Activated T-helper 17 cell treated with anti-CD3 and anti-CD28 coated beads, Interleukin-2, amount 50 U/mL, for 72 hours (primary cell): ENCODE data around the gene DOCK9. TPM values are rescaled to one million over a fixed set of nuclear protein-coding genes. Genes with fewer than 3 reads are reported as not detected.

ENCODE experiments used
- ATAC-seq: fragments of 150-1000 bp; cut with Tn5 transposase; replicated peaks from 2 replicates; pipeline ENCODE4 v1.10.0; 2021; ENCODE audit warnings: mild to moderate bottlenecking, moderate library complexity
- H3K27ac Mint-ChIP-seq: one replicate; pipeline ENCODE4 v1.8.0; 2022; ENCODE audit warnings: mixed read lengths
- H3K27me3 Mint-ChIP-seq: one replicate; pipeline ENCODE4 v1.8.0; 2022; ENCODE audit warnings: mixed read lengths
- H3K36me3 Mint-ChIP-seq: one replicate; pipeline ENCODE4 v1.8.0; 2022; ENCODE audit warnings: low read depth, mild to moderate bottlenecking, mixed read lengths
- H3K4me1 Mint-ChIP-seq: one replicate; pipeline ENCODE4 v1.8.0; 2022; ENCODE audit warnings: mixed read lengths
- H3K4me3 Mint-ChIP-seq: one replicate; pipeline ENCODE4 v1.8.0; 2022; ENCODE audit warnings: mild to moderate bottlenecking, mixed read lengths
- H3K9me3 Mint-ChIP-seq: one replicate; pipeline ENCODE4 v1.8.0; 2022; ENCODE audit warnings: mixed read lengths
- total RNA-seq, 2 donors: library from RNA; stranded (reverse); gene quantifications; one replicate each; pipeline ENCODE4 v1.2.3, GENCODE V29; 2022

DOCK9 gene
- total RNA-seq, 2 donors from 2014 or later, result 50.2 to 70.4 TPM

GRCh38 chr13:98796798-98797197, 181.1 kb downstream of the DOCK9 start:
- Mint-ChIP-seq H3K27ac (no peak overlapping the region), H3K4me1 (no peaks in the 10 kb centered on the region), H3K9me3 (no peaks in the 10 kb centered on the region), H3K4me3 (no peak overlapping the region), H3K27me3 (no peaks in the 10 kb centered on the region), H3K36me3 (peaks cover 86% of the 10 kb centered on the region)
- ATAC-seq, result no peak

- H3K36me3 Mint-ChIP-seq, result peaks cover 86% of the 10 kb centered on the region
- no peaks in the 10 kb centered on the region for H3K27me3 Mint-ChIP-seq
- H3K27ac Mint-ChIP-seq, result no peak overlapping the region
- H3K4me3 Mint-ChIP-seq, result no peak overlapping the region
- ATAC-seq, result no peak
- no peaks in the 10 kb centered on the region for H3K4me1 Mint-ChIP-seq
- no peaks in the 10 kb centered on the region for H3K9me3 Mint-ChIP-seq
These were observed 181.7 kb downstream of the DOCK9 start for GRCh38 chr13:98796191-98796590.

- no peak for ATAC-seq
- H3K27ac Mint-ChIP-seq, result no peak overlapping the region
- H3K27me3 Mint-ChIP-seq, result no peaks in the 10 kb centered on the region
- H3K4me1 Mint-ChIP-seq, result no peaks in the 10 kb centered on the region
- no peaks in the 10 kb centered on the region for H3K9me3 Mint-ChIP-seq
- H3K4me3 Mint-ChIP-seq, result no peak overlapping the region
- H3K36me3 Mint-ChIP-seq, result peaks cover 79% of the 10 kb centered on the region
These were observed 182.6 kb downstream of the DOCK9 start for GRCh38 chr13:98795220-98795619.

GRCh38 chr13:98794498-98794897, 183.4 kb downstream of the DOCK9 start:
- peaks cover 72% of the 10 kb centered on the region for H3K36me3 Mint-ChIP-seq

GRCh38 chr13:98792785-98793495, 184.9 kb downstream of the DOCK9 start:
- Mint-ChIP-seq H3K27ac (no peak overlapping the region), H3K9me3 (no peaks in the 10 kb centered on the region), H3K27me3 (no peaks in the 10 kb centered on the region), H3K36me3 (peaks cover 57% of the 10 kb centered on the region), H3K4me1 (peaks cover 7% of the 10 kb centered on the region), H3K4me3 (no peak overlapping the region)
- ATAC-seq, result no peak

More at GRCh38 chr13:98794498-98794897, 183.4 kb downstream of the DOCK9 start:
- no peak overlapping the region for H3K4me3 Mint-ChIP-seq
- H3K9me3 Mint-ChIP-seq, result no peaks in the 10 kb centered on the region
- peaks cover 2% of the 10 kb centered on the region for H3K4me1 Mint-ChIP-seq
- no peak overlapping the region for H3K27ac Mint-ChIP-seq
- no peak for ATAC-seq
- H3K27me3 Mint-ChIP-seq, result no peaks in the 10 kb centered on the region

GRCh38 chr13:98792321-98792720, 185.5 kb downstream of the DOCK9 start:
- H3K27me3 Mint-ChIP-seq, result no peaks in the 10 kb centered on the region
- no peaks in the 10 kb centered on the region for H3K9me3 Mint-ChIP-seq
- no peak for ATAC-seq
- H3K36me3 Mint-ChIP-seq, result peaks cover 50% of the 10 kb centered on the region
- no peak overlapping the region for H3K27ac Mint-ChIP-seq
- peaks cover 7% of the 10 kb centered on the region for H3K4me1 Mint-ChIP-seq
- no peak overlapping the region for H3K4me3 Mint-ChIP-seq

GRCh38 chr13:98791611-98792010, 186.3 kb downstream of the DOCK9 start:
- ATAC-seq, result no peak
- peaks cover 7% of the 10 kb centered on the region for H3K4me1 Mint-ChIP-seq
- H3K9me3 Mint-ChIP-seq, result no peaks in the 10 kb centered on the region
- H3K27me3 Mint-ChIP-seq, result no peaks in the 10 kb centered on the region
- peaks cover 43% of the 10 kb centered on the region for H3K36me3 Mint-ChIP-seq
- no peak overlapping the region for H3K27ac Mint-ChIP-seq
- no peak overlapping the region for H3K4me3 Mint-ChIP-seq

GRCh38 chr13:98787996-98788395, 189.9 kb downstream of the DOCK9 start:
- no peaks in the 10 kb centered on the region for H3K27me3 Mint-ChIP-seq
- ATAC-seq, result no peak
- no peaks in the 10 kb centered on the region for H3K9me3 Mint-ChIP-seq
- no peak overlapping the region for H3K4me3 Mint-ChIP-seq
- H3K4me1 Mint-ChIP-seq, result peaks cover 7% of the 10 kb centered on the region
- peaks cover 7% of the 10 kb centered on the region for H3K36me3 Mint-ChIP-seq
- H3K27ac Mint-ChIP-seq, result no peak overlapping the region

- Mint-ChIP-seq H3K27me3 (no peaks in the 10 kb centered on the region), H3K27ac (no peak overlapping the region), H3K4me3 (no peak overlapping the region), H3K4me1 (peaks cover 7% of the 10 kb centered on the region), H3K9me3 (no peaks in the 10 kb centered on the region), H3K36me3 (no peaks in the 10 kb centered on the region)
- no peak for ATAC-seq
These were observed 190.7 kb downstream of the DOCK9 start for GRCh38 chr13:98787173-98787572.

- no peaks in the 10 kb centered on the region for H3K9me3 Mint-ChIP-seq
- no peak for ATAC-seq
- H3K4me3 Mint-ChIP-seq, result no peak overlapping the region
- peaks cover 4% of the 10 kb centered on the region for H3K27me3 Mint-ChIP-seq
- peaks cover 7% of the 10 kb centered on the region for H3K4me1 Mint-ChIP-seq
- H3K27ac Mint-ChIP-seq, result no peak overlapping the region
- no peaks in the 10 kb centered on the region for H3K36me3 Mint-ChIP-seq
These were observed 191.8 kb downstream of the DOCK9 start for GRCh38 chr13:98786023-98786422.

- H3K27me3 Mint-ChIP-seq, result peaks cover 4% of the 10 kb centered on the region
- ATAC-seq, result no peak
- H3K36me3 Mint-ChIP-seq, result no peaks in the 10 kb centered on the region
- peaks cover 7% of the 10 kb centered on the region for H3K4me1 Mint-ChIP-seq
- no peak overlapping the region for H3K4me3 Mint-ChIP-seq
- no peaks in the 10 kb centered on the region for H3K9me3 Mint-ChIP-seq
- no peak overlapping the region for H3K27ac Mint-ChIP-seq
These were observed 192.5 kb downstream of the DOCK9 start for GRCh38 chr13:98785405-98785804.

GRCh38 chr13:98784666-98785065, 193.2 kb downstream of the DOCK9 start:
- peak; percentile 24 for ATAC-seq
- Mint-ChIP-seq H3K27ac (no peak overlapping the region), H3K4me1 (peaks cover 7% of the 10 kb centered on the region), H3K9me3 (no peaks in the 10 kb centered on the region), H3K27me3 (peaks cover 4% of the 10 kb centered on the region), H3K36me3 (no peaks in the 10 kb centered on the region), H3K4me3 (no peak overlapping the region)

- H3K4me3 Mint-ChIP-seq, result no peak overlapping the region
- H3K9me3 Mint-ChIP-seq, result no peaks in the 10 kb centered on the region
- H3K4me1 Mint-ChIP-seq, result no peaks in the 10 kb centered on the region
- ATAC-seq, result no peak
- no peaks in the 10 kb centered on the region for H3K36me3 Mint-ChIP-seq
- peaks cover 5% of the 10 kb centered on the region for H3K27me3 Mint-ChIP-seq
- no peak overlapping the region for H3K27ac Mint-ChIP-seq
These were observed 193.9 kb downstream of the DOCK9 start for GRCh38 chr13:98783856-98784478.

GRCh38 chr13:98782654-98783053, 195.2 kb downstream of the DOCK9 start:
- Mint-ChIP-seq H3K9me3 (no peaks in the 10 kb centered on the region), H3K4me3 (no peak overlapping the region), H3K4me1 (no peaks in the 10 kb centered on the region), H3K27ac (no peak overlapping the region), H3K27me3 (peaks cover 14% of the 10 kb centered on the region), H3K36me3 (no peaks in the 10 kb centered on the region)
- no peak for ATAC-seq

GRCh38 chr13:98781905-98782304, 196.0 kb downstream of the DOCK9 start:
- Mint-ChIP-seq H3K4me3 (no peak overlapping the region), H3K27me3 (peaks cover 14% of the 10 kb centered on the region), H3K27ac (no peak overlapping the region), H3K4me1 (no peaks in the 10 kb centered on the region), H3K9me3 (no peaks in the 10 kb centered on the region), H3K36me3 (no peaks in the 10 kb centered on the region)
- ATAC-seq, result no peak
